GM19023 (cell line): ENCODE results near the gene CA11.

Experiments used
- ATAC-seq: cut with Tn5 transposase; IDR thresholded peaks from one replicate; pipeline ENCODE4 v1.9.1; 2021; ENCODE audit warnings: mild to moderate bottlenecking, moderate library complexity; ENCODE audit not compliant: unreplicated experiment

Gene CA11

GRCh38 chr19:48614436-48615230 lies 31.4 kb downstream of the CA11 start, which contains the start of gene FAM83E:
TSS of gene FAM83E (minus strand) at chr19:48615076. CDS start at chr19:48613372, 1,704 bp downstream.
- ATAC-seq, result no peak

- ATAC-seq, result no peak
Measured at GRCh38 chr19:48613852-48614435, 32.0 kb downstream of the CA11 start.

GRCh38 chr19:48613024-48613851 lies 32.7 kb downstream of the CA11 start:
- no peak for ATAC-seq

- ATAC-seq, result no peak
Measured at GRCh38 chr19:48611872-48612271, 34.1 kb downstream of the CA11 start.

- ATAC-seq, result no peak
Measured at GRCh38 chr19:48609571-48610108, 36.3 kb downstream of the CA11 start.

- ATAC-seq, result no peak
Measured at GRCh38 chr19:48608798-48609263, 37.2 kb downstream of the CA11 start.

GRCh38 chr19:48607359-48607755 lies 38.6 kb downstream of the CA11 start:
- no peak for ATAC-seq

- no peak for ATAC-seq
Measured at GRCh38 chr19:48606463-48607358, 39.3 kb downstream of the CA11 start, which contains the start of gene SPACA4. TSS of gene SPACA4 (plus strand) at chr19:48606742. CDS start at chr19:48606979, 237 bp downstream.

GRCh38 chr19:48603850-48604249 lies 42.1 kb downstream of the CA11 start:
- no peak for ATAC-seq

- no peak for ATAC-seq
Measured at GRCh38 chr19:48603449-48603848, 42.5 kb downstream of the CA11 start.

GRCh38 chr19:48603001-48603400 lies 43.0 kb downstream of the CA11 start:
- ATAC-seq, result no peak

- ATAC-seq, result no peak
Measured at GRCh38 chr19:48600679-48601417, 45.1 kb downstream of the CA11 start.

- no peak for ATAC-seq
Measured at GRCh38 chr19:48598996-48599700, 46.8 kb downstream of the CA11 start.

- ATAC-seq, result no peak
Measured at GRCh38 chr19:48596679-48597465, 49.1 kb downstream of the CA11 start.

- no peak for ATAC-seq
Measured at GRCh38 chr19:48596237-48596636, 49.8 kb downstream of the CA11 start.

- ATAC-seq, result no peak
Measured at GRCh38 chr19:48595833-48596232, 50.2 kb downstream of the CA11 start.

GRCh38 chr19:48595171-48595570 lies 50.8 kb downstream of the CA11 start:
- no peak for ATAC-seq

GRCh38 chr19:48591021-48591420 lies 55.0 kb downstream of the CA11 start:
- no peak for ATAC-seq
